ENCODE results near the gene TEKT5. TPM values are rescaled to one million over a fixed set of nuclear protein-coding genes. Genes with fewer than 3 reads are reported as not detected.

TEKT5 gene
- total and polyA plus RNA-seq, 12 donors: 0.59 to 0.69 TPM; not detected in 10

DNA sequence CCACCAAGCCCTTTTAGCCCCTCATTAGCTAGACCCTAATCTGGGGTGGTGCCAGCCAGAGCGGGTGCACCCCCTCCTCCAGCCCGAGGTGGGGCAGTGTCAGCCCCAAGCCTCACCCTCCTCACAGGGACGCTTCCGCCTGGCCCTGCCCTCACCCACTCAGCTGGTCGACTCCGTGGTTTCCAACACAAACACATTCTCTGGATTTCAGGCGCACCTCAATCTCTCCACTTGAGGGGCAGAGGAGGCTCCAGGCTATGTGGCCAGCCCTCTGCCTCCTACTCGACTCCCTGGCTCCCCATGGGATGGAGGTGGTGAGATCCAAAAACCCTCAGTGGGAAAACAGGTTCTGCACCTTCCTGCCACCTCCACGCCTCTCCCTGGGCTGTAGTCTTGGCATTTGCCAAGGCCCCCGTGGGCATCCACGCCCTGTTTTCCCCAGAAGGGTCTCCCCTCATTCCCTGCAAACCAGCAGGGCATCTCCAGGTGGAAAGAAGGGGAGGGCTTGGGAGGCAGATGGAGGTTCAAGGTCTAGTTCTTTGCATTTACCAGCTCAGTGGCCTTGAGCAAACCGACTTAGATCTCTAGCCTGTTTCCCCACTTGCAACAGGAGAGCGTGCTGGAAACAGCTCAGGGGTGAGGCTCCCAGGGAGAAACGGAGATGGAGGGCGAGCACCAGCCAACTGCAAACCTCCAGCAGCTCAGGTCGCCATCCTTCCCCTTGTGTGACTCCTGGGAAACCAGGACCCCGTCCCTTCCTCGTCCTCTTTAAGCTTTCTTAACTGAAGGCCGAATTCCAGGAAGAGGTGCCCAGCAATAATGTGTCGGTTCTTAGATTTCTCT is 116.0 kb downstream of the TEKT5 start:
- Histone ChIP-seq H3K27ac (peak overlapping the region; percentile 31 to 99 (median 97)), H3K27me3 (peaks cover 0 to 32% (median 0%) of the 10 kb centered on the region in 7 donors), H3K9me3 (no peaks in the 10 kb centered on the region), H3K4me1 (peaks cover 25 to 57% (median 49%) of the 10 kb centered on the region in 9 donors), H3K36me3 (peaks cover 0 to 5% (median 0%) of the 10 kb centered on the region in 9 donors), H3K4me3 (peak overlapping the region; percentile 80 to 98 (median 88))
- ATAC-seq (peak in 7 of 8 donors; percentile 5 to 43 (median 25)), DNase-seq (peak; percentile 44 to 50)
- intact Hi-C loops (cut with DNase I): loop anchor here in 5 of 10 donors (2.0 to 10.0 kb wide), 6 partner anchors 39 to 344 kb away; no protein-coding TSS in a partner anchor
- TF ChIP-seq, protein P1, sequence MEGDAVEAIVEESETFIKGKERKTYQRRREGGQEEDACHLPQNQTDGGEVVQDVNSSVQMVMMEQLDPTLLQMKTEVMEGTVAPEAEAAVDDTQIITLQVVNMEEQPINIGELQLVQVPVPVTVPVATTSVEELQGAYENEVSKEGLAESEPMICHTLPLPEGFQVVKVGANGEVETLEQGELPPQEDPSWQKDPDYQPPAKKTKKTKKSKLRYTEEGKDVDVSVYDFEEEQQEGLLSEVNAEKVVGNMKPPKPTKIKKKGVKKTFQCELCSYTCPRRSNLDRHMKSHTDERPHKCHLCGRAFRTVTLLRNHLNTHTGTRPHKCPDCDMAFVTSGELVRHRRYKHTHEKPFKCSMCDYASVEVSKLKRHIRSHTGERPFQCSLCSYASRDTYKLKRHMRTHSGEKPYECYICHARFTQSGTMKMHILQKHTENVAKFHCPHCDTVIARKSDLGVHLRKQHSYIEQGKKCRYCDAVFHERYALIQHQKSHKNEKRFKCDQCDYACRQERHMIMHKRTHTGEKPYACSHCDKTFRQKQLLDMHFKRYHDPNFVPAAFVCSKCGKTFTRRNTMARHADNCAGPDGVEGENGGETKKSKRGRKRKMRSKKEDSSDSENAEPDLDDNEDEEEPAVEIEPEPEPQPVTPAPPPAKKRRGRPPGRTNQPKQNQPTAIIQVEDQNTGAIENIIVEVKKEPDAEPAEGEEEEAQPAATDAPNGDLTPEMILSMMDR (IDR thresholded peaks at IDR 0.05): peak in 2 of 9 donors; percentile 9 to 18
- 26% methylated on average over 20 of the region's 20 CpGs for WGBS, 2 donors

Other genes starting within 250 kb of the TEKT5 start
- gene EMP2, start 114.3 kb downstream of the TEKT5 start, total RNA-seq: 100 to 1,000 TPM in 1 of 10 donors, 10 to 100 TPM in 9; 44.6 to 108 (median 62.0) TPM
- 10 to 100 TPM; 36.1 to 40.9 TPM for gene EMP2, start 114.3 kb downstream of the TEKT5 start, polyA plus RNA-seq
- 10 to 100 TPM; 44.1 to 57.1 (median 50.3) TPM for gene NUBP1, start 48.9 kb upstream of the TEKT5 start, total RNA-seq
- 10 to 100 TPM; 54.5 to 82.1 TPM for gene NUBP1, start 48.9 kb upstream of the TEKT5 start, polyA plus RNA-seq
- gene TVP23A, start 123.9 kb upstream of the TEKT5 start, total RNA-seq: under 1 TPM in 5 of 10 donors, not detected in 5; 0.13 to 0.44 (median 0.23) TPM
- under 1 TPM; 0.04 to 0.15 TPM for gene TVP23A, start 123.9 kb upstream of the TEKT5 start, polyA plus RNA-seq
- 10 to 100 TPM in 3 of 10 donors, 1 to 10 TPM in 7; 5.1 to 50.8 (median 8.7) TPM for gene CIITA, start 182.3 kb upstream of the TEKT5 start, total RNA-seq
- 10 to 100 TPM in 1 of 2 donors, 1 to 10 TPM in 1; 2.1 to 25.3 TPM for gene CIITA, start 182.3 kb upstream of the TEKT5 start, polyA plus RNA-seq
- 100 to 1,000 TPM in 4 of 10 donors, 10 to 100 TPM in 6; 68.8 to 109 (median 81.6) TPM for gene DEXI, start 247.5 kb upstream of the TEKT5 start, total RNA-seq
- 100 to 1,000 TPM in 1 of 2 donors, 10 to 100 TPM in 1; 91.4 to 104 TPM for gene DEXI, start 247.5 kb upstream of the TEKT5 start, polyA plus RNA-seq
- 10 to 100 TPM; 17.2 to 30.8 (median 23.2) TPM for gene CLEC16A, start 249.6 kb upstream of the TEKT5 start, total RNA-seq
- 10 to 100 TPM; 12.1 to 16.7 TPM for gene CLEC16A, start 249.6 kb upstream of the TEKT5 start, polyA plus RNA-seq

All from heart right ventricle (tissue), 16 donors.